GM12878 (cell line): ENCODE data around the gene LSAMP. TPM values are rescaled to one million over a fixed set of nuclear protein-coding genes. Genes with fewer than 3 reads are reported as not detected.

Experiments used
- ATAC-seq: fragments of 200-7000 bp; cut with Tn5 transposase; 3 replicates; pipeline ENCODE4 v1.9.1; 2020; ENCODE audit warnings: mild to moderate bottlenecking, moderate library complexity
- BruUV-seq: library from RNA; stranded (reverse); fragments of 400-500 nt; replicated peaks from 2 replicates; lab custom pipeline; 2021; lab: Mats Ljungman, UMichigan
- CTCF ChIA-PET: fragments of 300-600 bp; sonication (Branson Sonifier 250); formaldehyde crosslinking; extraction: SDS; loops from one replicate; lab custom pipeline; 2021; ENCODE audit warnings: inconsistent platforms; lab: Yijun Ruan, JAX
- POLR2A ChIA-PET: fragments of 350-600 bp; formaldehyde crosslinking; extraction: SDS; loops from one replicate; lab custom pipeline; 2021; ENCODE audit warnings: inconsistent platforms; lab: Charles Lee
- RAD21 ChIA-PET: fragments of 300-600 bp; sonication (Branson Sonifier 250); formaldehyde crosslinking; loops from one replicate; lab custom pipeline; 2023; ENCODE audit warnings: antibody characterized with exemption; ENCODE audit not compliant: unreplicated experiment; lab: Charles Lee
- SMC1A ChIA-PET: fragments of 300-600 bp; sonication (Branson Sonifier 250); formaldehyde crosslinking; loops from one replicate; lab custom pipeline; 2023; ENCODE audit not compliant: unreplicated experiment, uncharacterized antibody; lab: Charles Lee
- DNase-seq: peaks from one replicate; pipeline ENCODE4 v3.0.0-alpha.2; 2011; ENCODE audit warnings: low read depth, low spot score
- FAIRE-seq: peaks from 3 replicates; lab custom pipeline; 2011; peaks lifted over from hg19 to GRCh38; lab: Jason Lieb, UNC
- H2AFZ ChIP-seq: 2 replicates; pipeline ENCODE4 v1.6.0; 2011; ENCODE audit warnings: low read depth, low read length, control low read depth; ENCODE audit not compliant: control insufficient read depth
- H3K27ac ChIP-seq: 2 replicates; pipeline ENCODE4 v1.5.1; 2011; ENCODE audit warnings: control low read depth; ENCODE audit not compliant: control insufficient read depth, insufficient read depth
- H3K27me3 ChIP-seq, 2 experiments: replicated peaks in 1 of 2; 2 replicates each; pipeline versions ENCODE4 v1.6.0 to v1.6.1; 2011; ENCODE audit warnings: low read length in 1 of 2; ENCODE audit not compliant: control insufficient read depth in 2 of 2, insufficient read depth in 2 of 2
- H3K36me3 ChIP-seq, 2 experiments: 2 replicates each; pipeline ENCODE4 v1.5.1; 2011; ENCODE audit warnings: low read length in 1 of 2; ENCODE audit not compliant: control insufficient read depth in 2 of 2, insufficient read depth in 2 of 2
- H3K4me1 ChIP-seq: 2 replicates; pipeline ENCODE4 v1.6.1; 2011; ENCODE audit warnings: mild to moderate bottlenecking, low read length, moderate library complexity, mixed read lengths; ENCODE audit not compliant: control insufficient read depth, insufficient read depth
- H3K4me2 ChIP-seq: 2 replicates; pipeline ENCODE4 v1.6.0; 2011; ENCODE audit warnings: control low read depth; ENCODE audit not compliant: control insufficient read depth, insufficient read depth
- H3K4me3 ChIP-seq: fragments of 200-600 bp; sonication (generic); 2 replicates; pipeline ENCODE4 v1.5.1; 2016
- H3K79me2 ChIP-seq: 2 replicates; pipeline ENCODE4 v1.6.0; 2011; ENCODE audit warnings: low read length; ENCODE audit not compliant: control insufficient read depth, insufficient read depth
- H3K9ac ChIP-seq: 2 replicates; pipeline ENCODE4 v1.8.0; 2011; ENCODE audit warnings: low read length, control low read depth, mixed read lengths; ENCODE audit not compliant: control insufficient read depth, insufficient read depth
- H3K9me3 ChIP-seq: replicated peaks from 3 replicates; pipeline ENCODE4 v1.5.1; 2011; ENCODE audit warnings: mild to moderate bottlenecking, low read length; ENCODE audit not compliant: control insufficient read depth, insufficient read depth
- H4K20me1 ChIP-seq: 2 replicates; pipeline ENCODE4 v1.6.0; 2011; ENCODE audit not compliant: control insufficient read depth, insufficient read depth
- ATF7 ChIP-seq: fragments of 450-650 bp; IDR thresholded peaks from 2 replicates; pipeline ENCODE4 v1.6.1; 2016; ENCODE audit warnings: low read depth, mild to moderate bottlenecking
- BMI1 ChIP-seq: fragments of 450-650 bp; IDR thresholded peaks from 2 replicates; pipeline ENCODE4 v1.6.1; 2016; ENCODE audit warnings: mild to moderate bottlenecking, moderate library complexity, borderline replicate concordance
- EED ChIP-seq: sonication (generic); IDR thresholded peaks from 2 replicates; pipeline ENCODE4 v1.6.1; 2016; ENCODE audit warnings: antibody characterized with exemption, low read depth
- PML ChIP-seq: IDR thresholded peaks from 2 replicates; pipeline ENCODE4 v1.6.1; 2012; ENCODE audit warnings: low read length, inconsistent platforms
- POLR2A ChIP-seq: IDR thresholded peaks from 2 replicates; pipeline ENCODE4 v1.6.1; 2011; ENCODE audit warnings: low read depth, mild to moderate bottlenecking, low read length
- RCOR1 ChIP-seq: conservative IDR thresholded peaks from 2 replicates; pipeline ENCODE4 v1.6.1; 2012; ENCODE audit warnings: low read depth, low read length, improper control_type of control experiment
- SIX5 ChIP-seq: IDR thresholded peaks from 2 replicates; pipeline ENCODE4 v1.6.1; 2011; ENCODE audit warnings: mild to moderate bottlenecking, low read depth, low read length, moderate library complexity; ENCODE audit not compliant: severe bottlenecking
- SMAD1 ChIP-seq: fragments of 450-650 bp; IDR thresholded peaks from 2 replicates; pipeline ENCODE4 v1.6.1; 2018; ENCODE audit warnings: mild to moderate bottlenecking, low read depth; ENCODE audit not compliant: partially characterized antibody
- TARDBP ChIP-seq: IDR thresholded peaks from 2 replicates; pipeline ENCODE4 v1.6.1; 2016; ENCODE audit warnings: borderline replicate concordance
- TBL1XR1 ChIP-seq: IDR thresholded peaks from 2 replicates; pipeline ENCODE4 v1.6.1; 2012; ENCODE audit warnings: low read depth, low read length, improper control_type of control experiment
- ZNF622 ChIP-seq: fragments of 450-650 bp; IDR thresholded peaks from 2 replicates; pipeline ENCODE4 v1.6.1; 2017; ENCODE audit warnings: mild to moderate bottlenecking, inconsistent platforms
- WGBS: methylation state at CpG from one replicate; pipeline ENCODE4 v1.1.6; 2016; ENCODE audit warnings: low lambda C conversion rate; ENCODE audit not compliant: insufficient replicate concordance, insufficient coverage; ENCODE audit errors: missing lambda C conversion rate; 5-methylcytosine and 5-hydroxymethylcytosine counted together
- in situ Hi-C: fragments of 300-500 bp; cut with MboI; formaldehyde crosslinking; loops from 9 replicates; pipeline ENCODE4 v1.14.3; 2018; ENCODE audit warnings: mixed read lengths
- intact Hi-C: fragments of 100-400 bp; cut with micrococcal nuclease; formaldehyde crosslinking; loops from one replicate; pipeline ENCODE4 v1.14.2; 2022; ENCODE audit not compliant: unreplicated experiment
- polyA plus RNA-seq, 11 experiments: library from polyadenylated mRNA; depleted of rRNA in 4 of 11; unstranded in 6 of 11; stranded (reverse) in 5 of 11; fragments of >200 nt; fragmentation: Nextera tagmentation in 4 of 11; fragmentation: Illumina TruSeq in 1 of 11; extraction: Ambion mirVana in 4 of 11; extraction: Trizol in 1 of 11; gene quantifications; 1 replicate in 1 of 11; 2 replicates in 10 of 11; pipeline versions ENCODE4 v1.2.1 to v1.2.3, GENCODE V29; 2011 to 2016; ENCODE audit warnings: inconsistent platforms in 2 of 11, missing spikeins in 2 of 11, low read depth in 1 of 11
- total RNA-seq, 4 experiments: library from RNA; depleted of rRNA in 3 of 4; stranded (reverse); fragments of >200 nt in 3 of 4; fragmentation: Illumina TruSeq in 1 of 4; extraction: Trizol in 1 of 4; gene quantifications; 2 replicates each; pipeline versions ENCODE4 v1.2.1 to v1.2.3, GENCODE V29; 2013 to 2021

LSAMP gene
- total and polyA plus RNA-seq, 10 of the 15 experiments (the other 5 are each of a cell fraction or from before 2014, with no cell fraction given): 2.0 to 12.7 (median 6.5) TPM

DNA sequence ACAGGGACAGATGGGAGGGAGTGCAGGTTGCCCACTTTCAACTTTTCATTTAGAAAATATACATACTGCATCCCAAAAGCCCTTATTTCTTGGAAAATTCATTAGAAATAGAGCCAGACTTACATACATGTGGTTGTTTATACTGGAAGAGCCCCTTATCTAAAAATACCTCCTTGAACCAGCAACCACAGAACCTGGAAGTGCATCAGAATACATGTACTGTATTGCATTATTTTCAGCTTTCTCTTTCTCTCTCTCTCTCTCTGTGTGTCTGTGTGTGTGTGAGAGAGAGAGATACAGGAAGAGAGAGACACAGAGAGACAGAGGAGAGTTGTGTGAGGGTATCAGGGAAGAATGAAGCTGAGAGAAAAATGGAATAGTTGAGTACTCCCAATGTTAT is 29.5 kb upstream of the LSAMP start:
- no peak overlapping the region for H3K27ac ChIP-seq
- H3K36me3 ChIP-seq: no peaks in the 10 kb centered on the region
- no peaks in the 10 kb centered on the region for H4K20me1 ChIP-seq
- no peak for ATAC-seq
- CTCF ChIA-PET: no interaction called here
- TF ChIP-seq EED: no peak
- TF ChIP-seq TBL1XR1: no peak
- no peak for TF ChIP-seq POLR2A
- TF ChIP-seq SIX5: no peak
- no peak for TF ChIP-seq ZNF622
- no peak for TF ChIP-seq TARDBP
- no peak for TF ChIP-seq ATF7
- TF ChIP-seq RCOR1: no peak
- no peak for TF ChIP-seq PML
- RAD21 ChIA-PET: no interaction called here
- no peaks in the 10 kb centered on the region for H3K4me1 ChIP-seq
- BruUV-seq: no TSS peak
- H3K4me3 ChIP-seq: no peak overlapping the region
- no peak overlapping the region for H3K4me2 ChIP-seq
- DNase-seq: no peak
- no peak overlapping the region for H3K9ac ChIP-seq
- POLR2A ChIA-PET: no interaction called here
- no peak for FAIRE-seq
- intact Hi-C loops: no loop called here
- no peaks in the 10 kb centered on the region for H3K79me2 ChIP-seq
- no peaks in the 10 kb centered on the region; the same call in 2 of the 3 replicates for H3K9me3 ChIP-seq
- no peak overlapping the region for H2AFZ ChIP-seq
- SMC1A ChIA-PET: interaction anchor here (1.6 kb wide), 1 partner anchor 346 kb away, joined by 4 read pairs; no protein-coding TSS in a partner anchor
- H3K27me3 ChIP-seq: no peaks in the 10 kb centered on the region
- in situ Hi-C loops: no loop called here

DNA sequence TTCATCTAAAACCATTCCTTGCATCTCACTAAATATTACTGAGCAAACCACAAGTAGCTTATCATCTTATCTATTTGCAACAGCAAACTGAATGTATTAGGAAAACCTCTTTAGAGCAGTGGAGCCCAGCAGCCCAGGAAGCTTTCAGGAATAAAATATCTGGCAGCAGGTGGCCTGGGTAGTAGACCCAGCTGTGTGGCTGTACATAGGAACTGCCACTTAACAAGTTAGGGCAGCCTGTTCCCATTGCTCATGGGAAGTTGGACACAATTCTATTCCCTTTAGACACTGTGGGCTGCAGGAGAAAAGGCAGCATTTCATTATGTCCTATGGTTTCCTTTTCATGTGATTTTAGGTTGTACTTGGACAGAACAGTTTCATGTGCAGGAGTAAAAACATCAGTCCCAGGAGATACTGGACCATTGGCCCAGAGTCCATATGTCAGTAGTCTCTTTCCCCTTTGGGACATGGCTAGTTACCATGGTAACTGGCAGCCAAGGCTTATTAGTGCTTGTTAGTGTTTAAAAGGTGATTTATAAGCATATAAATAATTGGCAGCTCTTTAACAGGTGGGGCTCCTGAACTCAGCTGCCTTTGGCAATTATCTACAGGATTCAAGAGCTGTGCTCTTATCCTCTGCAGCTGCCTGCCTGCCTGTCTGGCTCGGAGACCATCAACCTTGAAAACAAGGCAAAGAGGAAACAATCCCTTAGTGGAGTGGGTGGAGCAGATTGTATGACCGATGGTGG is 28.9 kb upstream of the LSAMP start:
- ChIA-PET POLR2A (no interaction called here), RAD21 (no interaction called here), SMC1A (interaction anchor here (0.7 to 1.6 kb wide), 2 partner anchors 105 to 345 kb away, joined by 3 to 4 read pairs; no protein-coding TSS in a partner anchor), CTCF (no interaction called here)
- H3K9me3 ChIP-seq: no peaks in the 10 kb centered on the region; the same call in 2 of the 3 replicates
- intact Hi-C loops: no loop called here
- in situ Hi-C loops: no loop called here
- no TSS peak for BruUV-seq
- TF ChIP-seq SMAD1 (no peak), BMI1 (peak; percentile 46; the same call in 1 of the 2 replicates)
- no peaks in the 10 kb centered on the region for H3K79me2 ChIP-seq
- 12% methylated on average over 2 of the region's 2 CpGs for WGBS
- no peak overlapping the region for H3K4me3 ChIP-seq
- H3K27ac ChIP-seq: no peak overlapping the region
- H4K20me1 ChIP-seq: no peaks in the 10 kb centered on the region
- no peak for ATAC-seq
- H3K4me1 ChIP-seq: no peaks in the 10 kb centered on the region
- no peak for FAIRE-seq
- no peak overlapping the region for H3K9ac ChIP-seq
- H3K4me2 ChIP-seq: no peak overlapping the region
- no peak overlapping the region for H2AFZ ChIP-seq
- no peaks in the 10 kb centered on the region for H3K36me3 ChIP-seq
- DNase-seq: no peak
- no peaks in the 10 kb centered on the region for H3K27me3 ChIP-seq
